Mesendoderm (in vitro differentiated cells): ENCODE measurements around the gene PDE9A.

Experiments used
- DNase-seq: peaks from one replicate; pipeline ENCODE4 v3.0.0; 2013
- H2AK5ac ChIP-seq: 2 replicates; pipeline ENCODE4 v1.6.1; 2013; ENCODE audit warnings: low read length, inconsistent platforms
- H2BK120ac ChIP-seq: 2 replicates; pipeline ENCODE4 v1.6.1; 2013; ENCODE audit warnings: low read depth, mild to moderate bottlenecking, low read length, moderate library complexity, mixed read lengths
- H2BK15ac ChIP-seq: replicated peaks from 2 replicates; pipeline ENCODE4 v1.6.1; 2013; ENCODE audit warnings: low read depth, mild to moderate bottlenecking, moderate library complexity
- H2BK5ac ChIP-seq: 2 replicates; pipeline ENCODE4 v1.6.1; 2013; ENCODE audit warnings: low read length, inconsistent platforms
- H3K18ac ChIP-seq: 2 replicates; pipeline ENCODE4 v1.6.1; 2013; ENCODE audit warnings: mild to moderate bottlenecking, low read length, mixed read lengths
- H3K23ac ChIP-seq: one replicate; pipeline ENCODE4 v1.6.1; 2013; ENCODE audit warnings: low read length
- H3K27ac ChIP-seq: 2 replicates; pipeline ENCODE4 v1.5.1; 2013; ENCODE audit warnings: low read depth, mild to moderate bottlenecking, inconsistent platforms, low read length, moderate library complexity
- H3K27me3 ChIP-seq: 2 replicates; pipeline ENCODE4 v1.6.1; 2013; ENCODE audit warnings: low read length, control low read depth, mild to moderate bottlenecking, inconsistent platforms; ENCODE audit not compliant: insufficient read depth, poor library complexity
- H3K36me3 ChIP-seq: 2 replicates; pipeline ENCODE4 v1.6.1; 2013; ENCODE audit warnings: low read length, inconsistent platforms; ENCODE audit not compliant: control insufficient read depth, insufficient read depth
- H3K4ac ChIP-seq: one replicate; pipeline ENCODE4 v1.6.1; 2013; ENCODE audit warnings: low read depth, mild to moderate bottlenecking, low read length, moderate library complexity
- H3K4me1 ChIP-seq: 2 replicates; pipeline ENCODE4 v1.6.1; 2013; ENCODE audit warnings: low read depth, low read length, inconsistent platforms; ENCODE audit not compliant: control insufficient read depth
- H3K4me2 ChIP-seq: 2 replicates; pipeline ENCODE4 v1.6.1; 2013; ENCODE audit warnings: low read length
- H3K4me3 ChIP-seq: 2 replicates; pipeline ENCODE4 v1.5.1; 2013; ENCODE audit warnings: mild to moderate bottlenecking, low read length
- H3K56ac ChIP-seq: one replicate; pipeline ENCODE4 v1.6.1; 2013; ENCODE audit warnings: low read length
- H3K79me1 ChIP-seq: 2 replicates; pipeline ENCODE4 v1.6.1; 2013; ENCODE audit warnings: low read length, inconsistent platforms
- H3K79me2 ChIP-seq: 2 replicates; pipeline ENCODE4 v1.6.1; 2013; ENCODE audit warnings: mild to moderate bottlenecking, low read length; ENCODE audit not compliant: control insufficient read depth, insufficient read depth
- H3K9ac ChIP-seq: 2 replicates; pipeline ENCODE4 v1.6.1; 2013; ENCODE audit warnings: low read length, inconsistent platforms
- H4K5ac ChIP-seq: one replicate; pipeline ENCODE4 v1.6.1; 2013; ENCODE audit warnings: low read length
- H4K8ac ChIP-seq: one replicate; pipeline ENCODE4 v1.6.1; 2013; ENCODE audit warnings: low read depth, mild to moderate bottlenecking, control low read depth, low read length, moderate library complexity
- WGBS: extraction: QIAGEN DNeasy Blood & Tissue Kit; methylation state at CpG from one replicate; pipeline ENCODE4 v1.1.7; 2013; ENCODE audit warnings: low lambda C conversion rate, missing lambda C conversion rate; ENCODE audit not compliant: insufficient coverage; ENCODE audit errors: extremely low coverage; 5-methylcytosine and 5-hydroxymethylcytosine counted together

PDE9A gene

DNA sequence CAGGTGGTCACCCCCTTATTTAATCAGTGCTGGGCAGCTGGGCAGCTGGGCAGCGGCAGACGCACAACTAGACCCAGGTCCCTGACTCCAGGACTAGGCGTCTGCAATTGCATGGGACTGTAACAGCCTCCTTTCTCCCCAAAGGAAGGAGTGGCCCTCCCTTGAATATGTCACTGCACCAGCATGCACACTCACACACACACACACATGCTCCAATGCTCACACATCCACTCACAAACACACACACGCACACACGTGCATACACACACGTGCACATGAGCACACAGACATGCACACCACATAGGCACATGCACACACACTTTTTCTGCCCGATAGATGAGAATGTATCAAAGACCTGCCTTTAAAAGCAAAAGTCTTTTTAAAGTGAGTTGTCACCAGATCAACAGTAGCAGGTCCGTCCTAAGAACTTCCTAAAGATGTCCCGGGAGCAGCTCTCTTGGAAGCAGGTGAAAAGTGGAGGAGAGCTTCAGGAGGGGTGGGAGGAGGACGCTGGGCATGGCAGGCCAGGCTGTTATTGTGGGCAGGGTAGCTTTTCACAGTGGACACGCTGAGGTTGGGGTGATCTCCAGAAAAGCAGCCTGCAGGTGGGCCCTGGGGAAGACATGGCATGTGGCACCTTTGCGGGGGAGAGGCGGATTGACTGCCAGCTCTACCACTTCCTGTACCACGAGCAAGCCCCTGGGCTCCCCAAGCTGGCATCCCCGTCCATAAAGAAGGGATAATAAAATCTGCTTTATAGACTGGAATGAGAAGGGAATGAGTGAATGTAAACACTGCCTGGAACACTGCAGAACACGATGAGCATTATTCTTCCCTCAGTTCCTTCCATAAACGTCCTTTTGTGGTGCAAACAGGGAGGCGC is 1.7 kb downstream of the PDE9A start:
- no peak overlapping the region for H2BK5ac ChIP-seq
- H3K23ac ChIP-seq = peak overlapping the region; percentile 17
- peak overlapping the region; percentile 91 for H3K56ac ChIP-seq
- no peak overlapping the region for H2BK120ac ChIP-seq
- peak overlapping the region; percentile 15 for H3K18ac ChIP-seq
- peak overlapping the region; percentile 27 for H3K4me2 ChIP-seq
- no peaks in the 10 kb centered on the region for H3K36me3 ChIP-seq
- no CpG with 5 or more reads among the region's 18 CpGs for WGBS
- no peak overlapping the region for H3K4ac ChIP-seq
- no peak overlapping the region for H2BK15ac ChIP-seq
- no peak overlapping the region for H2AK5ac ChIP-seq
- peaks cover 11% of the 10 kb centered on the region for H3K4me1 ChIP-seq
- H3K79me1 ChIP-seq = peaks cover 24% of the 10 kb centered on the region
- H4K5ac ChIP-seq = no peak overlapping the region
- H3K9ac ChIP-seq = peak overlapping the region; percentile 87
- H3K27ac ChIP-seq = no peak overlapping the region
- no peak for DNase-seq
- H4K8ac ChIP-seq = no peak overlapping the region
- H3K79me2 ChIP-seq = peaks cover 57% of the 10 kb centered on the region
- H3K4me3 ChIP-seq = peak overlapping the region; percentile 78
- no peaks in the 10 kb centered on the region for H3K27me3 ChIP-seq

DNA sequence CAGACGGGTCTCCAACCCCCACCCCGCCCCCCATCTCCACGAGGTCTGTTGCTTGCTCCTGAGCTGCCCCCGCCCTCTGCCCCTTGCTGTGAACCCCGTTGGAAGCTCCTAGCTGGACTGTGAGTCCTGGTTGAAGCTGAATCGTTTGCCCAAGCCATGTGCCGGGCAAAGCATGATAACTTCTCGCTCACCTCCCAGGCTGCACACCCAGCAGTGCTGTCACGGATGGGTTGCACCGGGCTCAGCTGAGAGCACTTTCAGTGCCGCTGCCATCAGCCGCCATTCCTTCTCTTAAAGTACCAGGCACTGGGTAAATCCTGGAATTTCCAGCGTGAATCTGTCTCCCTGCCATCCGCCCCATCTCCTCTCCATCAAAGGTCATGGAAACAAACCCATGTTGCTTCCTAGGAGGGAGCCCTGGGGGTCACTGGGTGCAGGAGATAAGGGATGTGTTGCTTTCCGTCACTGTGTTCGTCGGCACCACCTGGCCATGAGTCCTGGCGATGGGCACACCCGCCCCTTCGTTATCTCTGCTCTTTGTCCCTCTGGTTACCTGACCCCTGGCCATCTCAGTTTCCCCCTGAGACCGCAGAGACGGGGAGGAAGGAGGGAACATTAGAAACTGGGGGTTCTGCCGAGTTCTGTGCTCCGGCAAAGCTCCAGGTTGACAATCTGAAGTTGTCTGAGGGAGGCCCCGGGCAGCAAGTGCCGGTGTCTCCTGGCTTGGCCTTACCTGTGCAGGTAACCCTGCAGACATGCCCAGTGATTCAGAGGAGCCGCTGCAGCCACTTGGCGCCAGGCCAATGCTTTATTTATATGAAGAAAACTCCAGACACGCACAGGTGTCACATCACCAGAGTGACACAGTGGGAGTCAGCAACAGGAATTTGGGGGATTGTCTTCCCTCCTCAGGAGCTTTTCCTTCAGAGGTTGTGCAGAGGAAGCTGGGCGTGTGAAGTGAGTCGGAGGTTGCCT is 2.7 kb downstream of the PDE9A start:
- Histone ChIP-seq H3K23ac (no peak overlapping the region), H2BK5ac (no peak overlapping the region), H3K79me2 (peaks cover 58% of the 10 kb centered on the region), H3K18ac (no peak overlapping the region), H4K8ac (no peak overlapping the region), H3K79me1 (peaks cover 24% of the 10 kb centered on the region), H3K56ac (peak overlapping the region; percentile 17), H3K9ac (peak overlapping the region; percentile 5), H3K27ac (no peak overlapping the region), H2BK120ac (no peak overlapping the region), H3K4me3 (no peak overlapping the region), H3K4me1 (peaks cover 11% of the 10 kb centered on the region), H3K27me3 (no peaks in the 10 kb centered on the region), H3K4ac (no peak overlapping the region), H2AK5ac (no peak overlapping the region), H2BK15ac (no peak overlapping the region), H3K4me2 (no peak overlapping the region), H4K5ac (no peak overlapping the region), H3K36me3 (no peaks in the 10 kb centered on the region)
- no CpG with 5 or more reads among the region's 31 CpGs for WGBS
- peak; percentile 41 for DNase-seq

GRCh38 chr21:42656872-42657271 is 3.5 kb downstream of the PDE9A start:
- no CpG with 5 or more reads among the region's 9 CpGs for WGBS

GRCh38 chr21:42657676-42658319 is 4.4 kb downstream of the PDE9A start:
- Histone ChIP-seq H2BK15ac (no peak overlapping the region), H3K18ac (no peak overlapping the region), H3K27me3 (no peaks in the 10 kb centered on the region), H3K23ac (no peak overlapping the region), H3K79me1 (peaks cover 33% of the 10 kb centered on the region), H2BK5ac (no peak overlapping the region), H2AK5ac (no peak overlapping the region), H3K4me1 (peaks cover 11% of the 10 kb centered on the region), H4K8ac (no peak overlapping the region), H3K9ac (no peak overlapping the region), H3K4me2 (no peak overlapping the region), H4K5ac (no peak overlapping the region), H3K27ac (no peak overlapping the region), H3K4me3 (no peak overlapping the region), H2BK120ac (no peak overlapping the region), H3K36me3 (peaks cover 6% of the 10 kb centered on the region), H3K56ac (no peak overlapping the region), H3K79me2 (peaks cover 66% of the 10 kb centered on the region), H3K4ac (no peak overlapping the region)
- WGBS = no CpG with 5 or more reads among the region's 28 CpGs
- no peak for DNase-seq

More at GRCh38 chr21:42656872-42657271, 3.5 kb downstream of the PDE9A start:
- Histone ChIP-seq H4K5ac (no peak overlapping the region), H3K36me3 (no peaks in the 10 kb centered on the region), H3K79me1 (peaks cover 26% of the 10 kb centered on the region), H3K79me2 (peaks cover 58% of the 10 kb centered on the region), H4K8ac (no peak overlapping the region), H3K56ac (no peak overlapping the region), H3K4me3 (no peak overlapping the region), H3K27me3 (no peaks in the 10 kb centered on the region), H2AK5ac (no peak overlapping the region), H2BK5ac (no peak overlapping the region), H3K23ac (no peak overlapping the region), H3K27ac (no peak overlapping the region), H3K9ac (no peak overlapping the region), H2BK120ac (no peak overlapping the region), H3K4me2 (no peak overlapping the region), H3K18ac (no peak overlapping the region), H3K4me1 (peaks cover 11% of the 10 kb centered on the region), H2BK15ac (no peak overlapping the region), H3K4ac (no peak overlapping the region)
- no peak for DNase-seq

GRCh38 chr21:42658320-42659105 is 5.1 kb downstream of the PDE9A start:
- H3K27me3 ChIP-seq = no peaks in the 10 kb centered on the region
- H3K23ac ChIP-seq = no peak overlapping the region
- H3K4me1 ChIP-seq = peaks cover 11% of the 10 kb centered on the region
- H2BK15ac ChIP-seq = no peak overlapping the region
- WGBS = no CpG with 5 or more reads among the region's 16 CpGs
- no peak overlapping the region for H3K9ac ChIP-seq
- H2BK120ac ChIP-seq = no peak overlapping the region
- no peak overlapping the region for H4K8ac ChIP-seq
- H3K4me2 ChIP-seq = no peak overlapping the region
- no peak overlapping the region for H2BK5ac ChIP-seq
- H3K79me2 ChIP-seq = peaks cover 73% of the 10 kb centered on the region
- H3K56ac ChIP-seq = no peak overlapping the region
- no peak overlapping the region for H3K4ac ChIP-seq
- H4K5ac ChIP-seq = no peak overlapping the region
- peaks cover 7% of the 10 kb centered on the region for H3K36me3 ChIP-seq
- no peak overlapping the region for H2AK5ac ChIP-seq
- H3K4me3 ChIP-seq = no peak overlapping the region
- H3K79me1 ChIP-seq = peaks cover 39% of the 10 kb centered on the region
- no peak overlapping the region for H3K27ac ChIP-seq
- no peak overlapping the region for H3K18ac ChIP-seq
- no peak for DNase-seq
